ELR (cell line): ENCODE data around the gene SWT1.
"Not testable (repeated sequence)": the region's sequence is repeated elsewhere in the genome, so short reads cannot be mapped to it uniquely, and the experiment has no call there.

ENCODE experiments used
- DNase-seq: peaks from one replicate; pipeline ENCODE4 v3.0.0-alpha.2; 2015; ENCODE audit warnings: low read depth

The SWT1 gene

GRCh38 chr1:185321653-185322221 is 164.8 kb downstream of the SWT1 start:
- not testable (repeated sequence) for DNase-seq

- no peak for DNase-seq
These were observed 165.7 kb downstream of the SWT1 start for GRCh38 chr1:185322636-185323035.

GRCh38 chr1:185324118-185324517 is 167.2 kb downstream of the SWT1 start:
- no peak for DNase-seq

- DNase-seq = no peak
These were observed 168.4 kb downstream of the SWT1 start for GRCh38 chr1:185325413-185325812.

GRCh38 chr1:185328255-185328654 is 171.3 kb downstream of the SWT1 start:
- DNase-seq = no peak

- DNase-seq = no peak
These were observed 177.2 kb downstream of the SWT1 start for GRCh38 chr1:185334182-185334581.

- peak; percentile 58 for DNase-seq
These were observed 180.3 kb downstream of the SWT1 start for GRCh38 chr1:185337246-185337645.

GRCh38 chr1:185338719-185339622 is 182.0 kb downstream of the SWT1 start:
- peak; percentile 8 for DNase-seq

GRCh38 chr1:185341196-185341781 is 184.3 kb downstream of the SWT1 start:
- no peak for DNase-seq
